K562 (cell line): ENCODE measurements around the gene BCAM. TPM values are rescaled to one million over a fixed set of nuclear protein-coding genes. Genes with fewer than 3 reads are reported as not detected.

Source experiments
- ATAC-seq: fragments of 200-7000 bp; cut with Tn5 transposase; 3 replicates; pipeline ENCODE4 v1.9.1; 2020; ENCODE audit warnings: moderate library complexity
- BruUV-seq: library from RNA; stranded (reverse); fragments of 400-500 nt; replicated peaks from 2 replicates; lab custom pipeline; 2021; lab: Mats Ljungman, UMichigan
- CTCF ChIA-PET: fragments of 300-600 bp; formaldehyde crosslinking; extraction: SDS; loops from one replicate; lab custom pipeline; 2021; ENCODE audit warnings: low intra/inter-chr PET ratio; lab: Yijun Ruan, JAX
- POLR2A ChIA-PET: fragments of 300-600, 350-650 bp; sonication (Branson Sonifier 250); formaldehyde crosslinking; extraction: SDS; loops from one replicate; lab custom pipeline; 2021; ENCODE audit warnings: antibody characterized with exemption, inconsistent platforms; lab: Yijun Ruan, JAX
- DNase-seq, 4 experiments: peaks; one replicate each; pipeline versions ENCODE4 v3.0.0 to v3.0.0-alpha.2; 2011 to 2018; ENCODE audit warnings: low spot score in 3 of 4, mixed read lengths in 3 of 4; ENCODE audit errors: extremely low read depth in 1 of 4
- FAIRE-seq: peaks from 2 replicates; lab custom pipeline; 2011; peaks lifted over from hg19 to GRCh38; lab: Jason Lieb, UNC
- H2AFZ ChIP-seq: 2 replicates; pipeline ENCODE4 v1.6.0; 2011; ENCODE audit warnings: low read depth, low read length, control low read depth, inconsistent platforms
- H3K27ac ChIP-seq: fragments of 200-600 bp; 3 replicates; pipeline ENCODE4 v1.8.0; 2011; ENCODE audit warnings: low read depth, mild to moderate bottlenecking, control low read depth, inconsistent platforms, low read length, moderate library complexity, mixed read lengths; ENCODE audit errors: extremely low read depth
- H3K27me3 ChIP-seq, 2 experiments: fragments of 300-600 bp in 1 of 2; 2 replicates in 1 of 2; 3 replicates in 1 of 2; pipeline versions ENCODE4 v1.6.0 to v1.8.0; 2011; ENCODE audit warnings: inconsistent platforms in 2 of 2, low read length in 2 of 2, mild to moderate bottlenecking in 1 of 2, mixed read lengths in 1 of 2, moderate library complexity in 1 of 2; ENCODE audit not compliant: control insufficient read depth in 2 of 2, insufficient read depth in 2 of 2
- H3K36me3 ChIP-seq: fragments of 300-600 bp; 3 replicates; pipeline ENCODE4 v1.8.0; 2011; ENCODE audit warnings: mild to moderate bottlenecking, low read length, inconsistent platforms; ENCODE audit not compliant: control insufficient read depth, insufficient read depth
- H3K4me1 ChIP-seq, 2 experiments: fragments of 200-600 bp in 1 of 2; replicated peaks in 1 of 2; 2 replicates in 1 of 2; 3 replicates in 1 of 2; pipeline versions ENCODE4 v1.5.1 to v1.8.0; 2011; ENCODE audit warnings: inconsistent platforms in 2 of 2, low read length in 2 of 2, mild to moderate bottlenecking in 1 of 2, mixed read lengths in 1 of 2, moderate library complexity in 1 of 2; ENCODE audit not compliant: control insufficient read depth in 2 of 2, insufficient read depth in 2 of 2
- H3K4me2 ChIP-seq: 2 replicates; pipeline ENCODE4 v1.6.1; 2011; ENCODE audit warnings: low read length, control low read depth, inconsistent platforms, mixed read lengths; ENCODE audit not compliant: insufficient read depth
- H3K4me3 ChIP-seq: fragments of 200-600 bp; sonication (generic), shearing (Covaris generic); 2 replicates; pipeline ENCODE4 v1.5.1; 2016; ENCODE audit warnings: control low read depth, inconsistent platforms
- H3K79me2 ChIP-seq: fragments of 200-600 bp; 3 replicates; pipeline ENCODE4 v1.8.0; 2011; ENCODE audit warnings: low read length, inconsistent platforms; ENCODE audit not compliant: control insufficient read depth, insufficient read depth
- H3K9ac ChIP-seq, 2 experiments: 2 replicates each; pipeline versions ENCODE4 v1.6.0 to v1.6.1; 2011; ENCODE audit warnings: low read depth in 2 of 2, low read length in 2 of 2, control low read depth in 1 of 2, inconsistent platforms in 1 of 2, mild to moderate bottlenecking in 1 of 2, mixed read lengths in 1 of 2; ENCODE audit not compliant: insufficient read depth in 1 of 2
- H3K9me1 ChIP-seq: one replicate; pipeline ENCODE4 v1.6.0; 2011; ENCODE audit warnings: inconsistent platforms, mild to moderate bottlenecking, low read length, moderate library complexity; ENCODE audit not compliant: control insufficient read depth, insufficient read depth
- H3K9me3 ChIP-seq: replicated peaks from 2 replicates; pipeline ENCODE4 v1.5.1; 2011; ENCODE audit warnings: low read depth, low read length, inconsistent platforms; ENCODE audit not compliant: control insufficient read depth, insufficient read depth
- H4K20me1 ChIP-seq: replicated peaks from 2 replicates; pipeline ENCODE4 v1.6.1; 2011; ENCODE audit warnings: low read length, inconsistent platforms, mixed read lengths; ENCODE audit not compliant: control insufficient read depth, insufficient read depth
- AFF4 ChIP-seq: sonication (generic); formaldehyde crosslinking; IDR thresholded peaks from 2 replicates; pipeline ENCODE4 v1.8.0; 2023; ENCODE audit warnings: mild to moderate bottlenecking, missing genetic modification reagents
- CHD4 ChIP-seq: fragments of 200-600 bp; sonication (generic); IDR thresholded peaks from 3 replicates; pipeline ENCODE4 v1.6.1; 2012; ENCODE audit warnings: low read depth, mild to moderate bottlenecking, mixed read lengths, low read length, inconsistent platforms; ENCODE audit not compliant: insufficient read depth, insufficient replicate concordance, poor library complexity, severe bottlenecking
- NRF1 ChIP-seq, 2 experiments: fragments of 450-650 bp; IDR thresholded peaks in 1 of 2; conservative IDR thresholded peaks in 1 of 2; 2 replicates each; pipeline ENCODE4 v1.6.1; 2014; ENCODE audit warnings: mild to moderate bottlenecking in 2 of 2
- RNF2 ChIP-seq: sonication (generic); IDR thresholded peaks from 2 replicates; pipeline ENCODE4 v1.6.1; 2016
- TBP ChIP-seq: optimal IDR thresholded peaks from 2 replicates; pipeline ENCODE3; 2011; ENCODE audit warnings: low read depth, low read length, improper control_type of control experiment
- TRIM24 ChIP-seq, 2 experiments: fragments of 450-650 bp; IDR thresholded peaks; 2 replicates each; pipeline ENCODE4 v1.6.1; 2016
- ZNF184 ChIP-seq: sonication (generic); formaldehyde crosslinking; IDR thresholded peaks from 2 replicates; pipeline ENCODE4 v1.5.0; 2020; ENCODE audit warnings: missing genetic modification reagents
- ZNF23 ChIP-seq: fragments of 250-450 bp; sonication (Bioruptor Pico); IDR thresholded peaks from 2 replicates; pipeline ENCODE4 v1.4.0; 2020; ENCODE audit warnings: mild to moderate bottlenecking
- WGBS: fragments of 100-300 bp; shearing (Covaris generic); methylation state at CpG from one replicate; pipeline ENCODE4 v1.1.6; 2016; ENCODE audit warnings: low coverage, mixed read lengths; ENCODE audit not compliant: insufficient coverage; ENCODE audit errors: missing lambda C conversion rate; 5-methylcytosine and 5-hydroxymethylcytosine counted together
- in situ Hi-C: fragments of 300-500 bp; cut with MboI; formaldehyde crosslinking; loops from 4 replicates; pipeline ENCODE4 v1.15.0; 2018; ENCODE audit warnings: inconsistent platforms, mixed read lengths
- intact Hi-C: fragments of 100-400 bp; cut with micrococcal nuclease; formaldehyde crosslinking; loops from 2 replicates; pipeline ENCODE4 v1.14.2; 2022
- polyA plus RNA-seq, 8 experiments: library from polyadenylated mRNA; depleted of rRNA in 4 of 8; stranded (reverse) in 5 of 8; unstranded in 3 of 8; fragments of >200 nt; fragmentation: Nextera tagmentation in 2 of 8; fragmentation: Illumina TruSeq in 1 of 8; extraction: Ambion mirVana in 2 of 8; extraction: Trizol in 1 of 8; gene quantifications; 2 replicates each; pipeline versions ENCODE4 v1.2.1 to v1.2.3, GENCODE V29; 2011 to 2014; ENCODE audit warnings: inconsistent platforms in 1 of 8, missing spikeins in 1 of 8
- total RNA-seq, 7 experiments: library from RNA; depleted of rRNA in 6 of 7; stranded (reverse); fragments of >200 nt in 6 of 7; fragmentation: Illumina TruSeq in 2 of 7; extraction: Trizol in 2 of 7; gene quantifications; 2 replicates each; pipeline versions ENCODE4 v1.2.1 to v1.2.3, GENCODE V29; 2011 to 2021; ENCODE audit warnings: low replicate concordance in 1 of 7
- TF ChIP-seq, protein P1 (sequence below): fragments of 450-650 bp; IDR thresholded peaks from 2 replicates; pipeline ENCODE4 v1.6.1; 2017; ENCODE audit warnings: antibody characterized with exemption
- TF ChIP-seq, protein P2 (sequence below): sonication (generic); formaldehyde crosslinking; IDR thresholded peaks from 2 replicates; pipeline ENCODE4 v1.8.0; 2022; ENCODE audit warnings: mild to moderate bottlenecking, missing genetic modification reagents
- TF ChIP-seq, protein P3 (sequence below): fragments of 250-450 bp; sonication (Bioruptor Pico); IDR thresholded peaks from 2 replicates; pipeline ENCODE4 v1.8.0; 2022; ENCODE audit warnings: inconsistent platforms

Gene BCAM
- total and polyA plus RNA-seq, 9 of the 15 experiments (the other 6 are each of a cell fraction or from before 2014, with no cell fraction given), result 0.07 to 1.3 (median 0.33) TPM; not detected in 2

DNA sequence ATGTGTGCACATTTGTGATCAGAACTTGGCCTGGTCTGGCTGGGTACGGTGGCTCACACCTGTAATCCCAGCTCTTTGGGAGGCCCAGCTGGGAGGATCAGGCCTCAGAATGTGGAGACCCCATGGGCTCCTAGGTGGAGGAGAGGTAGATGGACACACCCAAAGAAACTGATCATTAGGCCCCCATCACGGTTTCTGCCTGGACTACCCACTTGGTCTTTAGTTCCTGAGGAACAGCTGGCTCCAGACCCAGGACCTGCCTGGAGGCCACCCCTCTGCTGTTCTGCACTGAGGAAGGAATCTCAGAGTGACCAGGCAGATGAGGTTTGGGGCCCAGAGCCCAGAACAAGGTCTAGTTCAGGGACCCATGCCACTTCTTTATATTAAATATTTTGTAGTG lies 29.8 kb upstream of the BCAM start:
- DNase-seq (no peak), FAIRE-seq (no peak), ATAC-seq (no peak)
- TF ChIP-seq ZNF184 (CRISPR knock-in tag), result no peak
- TF ChIP-seq ZNF23, result no peak
- TF ChIP-seq TBP, result no peak
- no peak for TF ChIP-seq AFF4 (CRISPR knock-in tag)
- TF ChIP-seq, protein P1, sequence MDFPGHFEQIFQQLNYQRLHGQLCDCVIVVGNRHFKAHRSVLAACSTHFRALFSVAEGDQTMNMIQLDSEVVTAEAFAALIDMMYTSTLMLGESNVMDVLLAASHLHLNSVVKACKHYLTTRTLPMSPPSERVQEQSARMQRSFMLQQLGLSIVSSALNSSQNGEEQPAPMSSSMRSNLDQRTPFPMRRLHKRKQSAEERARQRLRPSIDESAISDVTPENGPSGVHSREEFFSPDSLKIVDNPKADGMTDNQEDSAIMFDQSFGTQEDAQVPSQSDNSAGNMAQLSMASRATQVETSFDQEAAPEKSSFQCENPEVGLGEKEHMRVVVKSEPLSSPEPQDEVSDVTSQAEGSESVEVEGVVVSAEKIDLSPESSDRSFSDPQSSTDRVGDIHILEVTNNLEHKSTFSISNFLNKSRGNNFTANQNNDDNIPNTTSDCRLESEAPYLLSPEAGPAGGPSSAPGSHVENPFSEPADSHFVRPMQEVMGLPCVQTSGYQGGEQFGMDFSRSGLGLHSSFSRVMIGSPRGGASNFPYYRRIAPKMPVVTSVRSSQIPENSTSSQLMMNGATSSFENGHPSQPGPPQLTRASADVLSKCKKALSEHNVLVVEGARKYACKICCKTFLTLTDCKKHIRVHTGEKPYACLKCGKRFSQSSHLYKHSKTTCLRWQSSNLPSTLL, result no peak
- no peak for TF ChIP-seq RNF2
- TF ChIP-seq, protein P2, sequence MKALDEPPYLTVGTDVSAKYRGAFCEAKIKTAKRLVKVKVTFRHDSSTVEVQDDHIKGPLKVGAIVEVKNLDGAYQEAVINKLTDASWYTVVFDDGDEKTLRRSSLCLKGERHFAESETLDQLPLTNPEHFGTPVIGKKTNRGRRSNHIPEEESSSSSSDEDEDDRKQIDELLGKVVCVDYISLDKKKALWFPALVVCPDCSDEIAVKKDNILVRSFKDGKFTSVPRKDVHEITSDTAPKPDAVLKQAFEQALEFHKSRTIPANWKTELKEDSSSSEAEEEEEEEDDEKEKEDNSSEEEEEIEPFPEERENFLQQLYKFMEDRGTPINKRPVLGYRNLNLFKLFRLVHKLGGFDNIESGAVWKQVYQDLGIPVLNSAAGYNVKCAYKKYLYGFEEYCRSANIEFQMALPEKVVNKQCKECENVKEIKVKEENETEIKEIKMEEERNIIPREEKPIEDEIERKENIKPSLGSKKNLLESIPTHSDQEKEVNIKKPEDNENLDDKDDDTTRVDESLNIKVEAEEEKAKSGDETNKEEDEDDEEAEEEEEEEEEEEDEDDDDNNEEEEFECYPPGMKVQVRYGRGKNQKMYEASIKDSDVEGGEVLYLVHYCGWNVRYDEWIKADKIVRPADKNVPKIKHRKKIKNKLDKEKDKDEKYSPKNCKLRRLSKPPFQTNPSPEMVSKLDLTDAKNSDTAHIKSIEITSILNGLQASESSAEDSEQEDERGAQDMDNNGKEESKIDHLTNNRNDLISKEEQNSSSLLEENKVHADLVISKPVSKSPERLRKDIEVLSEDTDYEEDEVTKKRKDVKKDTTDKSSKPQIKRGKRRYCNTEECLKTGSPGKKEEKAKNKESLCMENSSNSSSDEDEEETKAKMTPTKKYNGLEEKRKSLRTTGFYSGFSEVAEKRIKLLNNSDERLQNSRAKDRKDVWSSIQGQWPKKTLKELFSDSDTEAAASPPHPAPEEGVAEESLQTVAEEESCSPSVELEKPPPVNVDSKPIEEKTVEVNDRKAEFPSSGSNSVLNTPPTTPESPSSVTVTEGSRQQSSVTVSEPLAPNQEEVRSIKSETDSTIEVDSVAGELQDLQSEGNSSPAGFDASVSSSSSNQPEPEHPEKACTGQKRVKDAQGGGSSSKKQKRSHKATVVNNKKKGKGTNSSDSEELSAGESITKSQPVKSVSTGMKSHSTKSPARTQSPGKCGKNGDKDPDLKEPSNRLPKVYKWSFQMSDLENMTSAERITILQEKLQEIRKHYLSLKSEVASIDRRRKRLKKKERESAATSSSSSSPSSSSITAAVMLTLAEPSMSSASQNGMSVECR (CRISPR knock-in tag), result no peak
- no peak for TF ChIP-seq NRF1 (conservative IDR thresholded peaks at IDR 0.05 in 1 of 2, IDR thresholded peaks at IDR 0.05 in 1 of 2)
- TF ChIP-seq, protein P3, sequence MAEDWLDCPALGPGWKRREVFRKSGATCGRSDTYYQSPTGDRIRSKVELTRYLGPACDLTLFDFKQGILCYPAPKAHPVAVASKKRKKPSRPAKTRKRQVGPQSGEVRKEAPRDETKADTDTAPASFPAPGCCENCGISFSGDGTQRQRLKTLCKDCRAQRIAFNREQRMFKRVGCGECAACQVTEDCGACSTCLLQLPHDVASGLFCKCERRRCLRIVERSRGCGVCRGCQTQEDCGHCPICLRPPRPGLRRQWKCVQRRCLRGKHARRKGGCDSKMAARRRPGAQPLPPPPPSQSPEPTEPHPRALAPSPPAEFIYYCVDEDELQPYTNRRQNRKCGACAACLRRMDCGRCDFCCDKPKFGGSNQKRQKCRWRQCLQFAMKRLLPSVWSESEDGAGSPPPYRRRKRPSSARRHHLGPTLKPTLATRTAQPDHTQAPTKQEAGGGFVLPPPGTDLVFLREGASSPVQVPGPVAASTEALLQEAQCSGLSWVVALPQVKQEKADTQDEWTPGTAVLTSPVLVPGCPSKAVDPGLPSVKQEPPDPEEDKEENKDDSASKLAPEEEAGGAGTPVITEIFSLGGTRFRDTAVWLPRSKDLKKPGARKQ (CRISPR knock-in tag), result no peak
- no peak for TF ChIP-seq CHD4
- TF ChIP-seq TRIM24 (IDR thresholded peaks at IDR 0.05), result no peak
- Histone ChIP-seq H3K27me3 (no peaks in the 10 kb centered on the region), H3K9me1 (no peaks in the 10 kb centered on the region), H3K9ac (no peak overlapping the region), H3K4me3 (no peak overlapping the region), H3K4me2 (no peak overlapping the region), H3K79me2 (no peaks in the 10 kb centered on the region), H3K4me1 (peaks cover 0 to 20% of the 10 kb centered on the region in 2 experiments; a peak in 2 of 5 replicates), H4K20me1 (no peaks in the 10 kb centered on the region), H3K27ac (no peak overlapping the region), H3K9me3 (no peaks in the 10 kb centered on the region), H2AFZ (no peak overlapping the region), H3K36me3 (no peaks in the 10 kb centered on the region)
- in situ Hi-C loops, result loop anchor here (5.0 kb wide), 1 partner anchor 207 kb away; no protein-coding TSS in a partner anchor
- 21% methylated on average over 2 of the region's 2 CpGs for WGBS
- POLR2A ChIA-PET, result interaction anchor here (0.8 kb wide), 1 partner anchor 8 kb away, joined by 5 read pairs; no protein-coding TSS in a partner anchor
- no TSS peak for BruUV-seq
- intact Hi-C loops, result no loop called here
- CTCF ChIA-PET, result no interaction called here
